ENCODE measurements around the gene PGK2.

PGK2 gene

DNA sequence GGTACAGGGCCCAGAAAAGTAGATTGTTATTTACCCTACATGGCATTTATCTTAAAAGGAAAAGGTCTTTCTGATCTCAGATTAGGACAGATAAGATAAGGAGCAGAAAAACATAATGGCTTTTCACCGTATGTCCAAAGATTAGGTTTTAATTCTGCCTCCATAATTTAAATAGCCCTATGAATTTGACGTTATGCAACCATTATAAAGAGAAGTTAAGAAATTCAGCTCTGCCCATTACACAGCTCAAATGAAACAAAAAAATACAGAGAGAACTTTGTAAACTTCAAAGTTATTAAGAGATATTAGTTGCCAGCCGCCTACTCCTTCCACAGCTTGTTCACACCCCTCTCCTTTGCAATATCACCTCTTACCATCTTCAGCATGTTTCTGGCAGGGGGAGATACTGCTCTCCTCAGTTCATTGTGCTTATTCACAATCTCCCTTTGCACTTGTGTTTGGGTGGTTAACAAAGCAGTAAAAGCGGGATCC is 51.0 kb downstream of the PGK2 start:
- no peak for DNase-seq (ENCODE audit: low read depth, low spot score)

Data from activated CD4-positive, CD25-positive, alpha-beta regulatory T cell treated with anti-CD3 and anti-CD28 coated beads, Interleukin-2, amount 50 U/mL, for 16 hours (primary cell).